ENCODE data around the gene MCTP2.

MCTP2 gene

DNA sequence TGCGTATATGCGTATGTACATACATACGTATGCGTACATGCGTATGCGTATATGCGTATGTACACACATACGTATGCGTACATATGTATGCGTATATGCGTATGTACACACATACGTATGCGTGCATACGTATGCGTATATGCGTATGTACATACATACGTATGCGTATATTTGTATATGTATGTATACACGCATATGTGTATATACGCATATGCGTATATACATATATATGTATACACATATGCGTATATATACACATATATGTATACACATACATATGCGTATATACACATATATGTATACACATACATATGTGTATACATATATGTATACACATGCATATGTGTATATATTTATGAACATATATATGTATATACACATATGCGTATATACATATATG lies 12.1 kb downstream of the MCTP2 start:
- no peak overlapping the region for H3K27ac ChIP-seq
- no peak for TF ChIP-seq ZFX (IDR thresholded peaks at IDR 0.05)
- TF ChIP-seq, protein P1, sequence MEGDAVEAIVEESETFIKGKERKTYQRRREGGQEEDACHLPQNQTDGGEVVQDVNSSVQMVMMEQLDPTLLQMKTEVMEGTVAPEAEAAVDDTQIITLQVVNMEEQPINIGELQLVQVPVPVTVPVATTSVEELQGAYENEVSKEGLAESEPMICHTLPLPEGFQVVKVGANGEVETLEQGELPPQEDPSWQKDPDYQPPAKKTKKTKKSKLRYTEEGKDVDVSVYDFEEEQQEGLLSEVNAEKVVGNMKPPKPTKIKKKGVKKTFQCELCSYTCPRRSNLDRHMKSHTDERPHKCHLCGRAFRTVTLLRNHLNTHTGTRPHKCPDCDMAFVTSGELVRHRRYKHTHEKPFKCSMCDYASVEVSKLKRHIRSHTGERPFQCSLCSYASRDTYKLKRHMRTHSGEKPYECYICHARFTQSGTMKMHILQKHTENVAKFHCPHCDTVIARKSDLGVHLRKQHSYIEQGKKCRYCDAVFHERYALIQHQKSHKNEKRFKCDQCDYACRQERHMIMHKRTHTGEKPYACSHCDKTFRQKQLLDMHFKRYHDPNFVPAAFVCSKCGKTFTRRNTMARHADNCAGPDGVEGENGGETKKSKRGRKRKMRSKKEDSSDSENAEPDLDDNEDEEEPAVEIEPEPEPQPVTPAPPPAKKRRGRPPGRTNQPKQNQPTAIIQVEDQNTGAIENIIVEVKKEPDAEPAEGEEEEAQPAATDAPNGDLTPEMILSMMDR (conservative IDR thresholded peaks at IDR 0.05), result no peak

DNA sequence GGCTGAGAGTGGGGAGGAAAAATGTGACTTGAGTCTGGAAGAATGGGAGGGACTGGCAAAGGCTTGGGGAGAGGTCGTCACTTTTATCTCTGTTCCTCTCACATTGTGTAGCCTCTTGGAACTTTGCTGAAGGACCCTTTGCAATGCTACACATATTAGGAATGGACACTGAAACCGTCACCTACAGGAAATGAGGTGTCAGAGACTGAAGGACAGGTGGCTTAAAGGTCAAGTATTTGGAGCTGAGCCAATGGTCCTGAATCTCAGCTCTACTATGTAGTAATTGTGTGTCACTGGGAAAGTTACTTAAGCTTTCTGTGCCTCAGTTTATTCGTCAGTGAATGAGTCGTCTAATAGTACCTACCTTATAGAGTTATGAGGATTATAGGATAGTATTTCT lies 14.7 kb downstream of the MCTP2 start:
- H3K27ac ChIP-seq, result no peak overlapping the region; the same call in 1 of the 2 replicates
- TF ChIP-seq, protein P1 (conservative IDR thresholded peaks at IDR 0.05), result no peak
- no peak for TF ChIP-seq ZFX (IDR thresholded peaks at IDR 0.05)

DNA sequence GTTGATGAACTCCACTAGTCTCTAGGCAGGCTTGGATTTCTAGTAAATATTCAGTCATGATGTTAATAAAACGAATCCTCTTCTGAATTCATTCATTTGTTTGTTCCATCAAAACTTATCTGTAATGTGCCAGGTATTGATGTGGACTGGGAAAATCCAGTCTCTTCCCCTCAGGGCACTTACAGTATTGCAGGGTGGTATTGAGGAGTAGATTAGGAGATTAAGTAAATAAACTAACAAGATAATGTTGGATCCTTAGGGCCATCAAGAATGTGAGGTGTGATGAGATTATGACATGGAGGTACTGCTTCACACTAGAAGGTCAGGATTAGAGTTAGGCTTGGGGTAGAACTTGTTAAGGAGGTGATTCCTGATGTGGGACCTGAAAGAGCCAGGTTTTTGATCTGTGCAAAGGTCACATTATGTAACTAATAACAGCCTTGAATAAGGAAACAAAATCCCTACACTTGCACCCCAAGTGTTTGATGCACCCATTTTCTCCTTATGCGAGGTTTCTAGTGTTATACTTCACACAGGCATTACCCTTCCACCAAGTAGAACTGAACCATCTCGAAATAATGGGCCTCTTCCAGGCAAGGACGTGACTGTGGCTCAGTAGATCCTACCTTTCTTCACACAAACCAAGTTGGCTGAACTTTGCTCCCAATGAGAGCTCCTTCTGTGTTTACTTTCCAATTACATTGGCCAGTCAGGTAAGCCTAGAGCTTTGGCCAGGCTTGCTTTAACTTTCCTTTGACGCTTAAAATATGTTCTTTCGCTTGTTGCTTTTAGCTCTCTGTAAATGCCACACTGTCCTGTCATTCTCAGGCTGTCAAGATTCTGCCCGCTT lies 16.7 kb downstream of the MCTP2 start:
- TF ChIP-seq ZFX (IDR thresholded peaks at IDR 0.05), result no peak
- TF ChIP-seq, protein P1 (conservative IDR thresholded peaks at IDR 0.05), result no peak
- H3K27ac ChIP-seq, result peak overlapping the region; percentile 78; the same call in 1 of the 2 replicates

DNA sequence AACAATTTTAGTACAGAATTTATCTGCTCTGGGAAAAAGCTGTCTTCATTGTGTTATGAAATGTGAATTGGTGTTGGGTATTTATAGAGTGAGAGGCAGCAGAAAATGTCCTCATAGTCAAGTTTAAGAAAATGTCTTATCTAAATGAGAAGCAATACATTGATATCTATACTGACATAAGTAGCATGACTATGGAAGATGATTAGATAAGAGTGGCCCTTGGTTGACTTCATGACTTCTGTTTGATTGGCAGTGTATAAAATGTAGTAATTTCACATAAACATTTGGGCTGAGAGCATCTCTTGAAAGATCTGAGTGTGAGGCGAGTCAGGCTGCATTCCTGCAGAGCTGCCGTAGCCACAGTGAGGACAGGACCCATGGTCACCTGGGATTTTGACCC lies 19.4 kb downstream of the MCTP2 start:
- no peak for TF ChIP-seq ZFX (IDR thresholded peaks at IDR 0.05)
- TF ChIP-seq, protein P1 (conservative IDR thresholded peaks at IDR 0.05), result no peak
- peak overlapping the region; percentile 7; the same call in 1 of the 2 replicates for H3K27ac ChIP-seq

DNA sequence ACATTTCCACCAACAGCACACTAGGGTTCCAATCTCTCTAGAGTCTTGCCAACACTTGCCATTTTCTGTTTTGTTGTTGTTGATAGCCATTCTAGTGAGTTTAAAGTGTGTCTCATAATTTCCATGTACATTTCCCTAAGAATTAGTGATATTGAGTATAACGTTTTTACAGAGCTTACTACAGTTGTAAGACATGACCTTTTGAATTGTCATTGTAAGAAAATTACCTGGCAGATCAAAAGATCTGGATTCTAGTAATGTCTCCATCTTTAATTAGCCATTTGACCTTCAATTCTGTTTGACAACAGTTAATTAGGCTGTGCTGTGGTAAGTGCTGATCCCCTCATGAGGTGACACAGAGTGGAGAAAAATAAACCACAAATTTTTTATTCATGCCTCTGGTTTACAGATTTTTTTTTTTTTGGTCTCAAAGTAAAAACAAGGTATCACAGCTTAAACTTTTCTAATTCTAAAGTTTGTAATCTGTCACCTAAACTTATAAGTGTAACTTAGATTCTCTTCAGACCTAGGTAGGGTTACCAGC lies 20.9 kb downstream of the MCTP2 start:
- H3K27ac ChIP-seq, result no peak overlapping the region
- no peak for TF ChIP-seq ZFX (IDR thresholded peaks at IDR 0.05)
- TF ChIP-seq, protein P1 (conservative IDR thresholded peaks at IDR 0.05), result no peak

DNA sequence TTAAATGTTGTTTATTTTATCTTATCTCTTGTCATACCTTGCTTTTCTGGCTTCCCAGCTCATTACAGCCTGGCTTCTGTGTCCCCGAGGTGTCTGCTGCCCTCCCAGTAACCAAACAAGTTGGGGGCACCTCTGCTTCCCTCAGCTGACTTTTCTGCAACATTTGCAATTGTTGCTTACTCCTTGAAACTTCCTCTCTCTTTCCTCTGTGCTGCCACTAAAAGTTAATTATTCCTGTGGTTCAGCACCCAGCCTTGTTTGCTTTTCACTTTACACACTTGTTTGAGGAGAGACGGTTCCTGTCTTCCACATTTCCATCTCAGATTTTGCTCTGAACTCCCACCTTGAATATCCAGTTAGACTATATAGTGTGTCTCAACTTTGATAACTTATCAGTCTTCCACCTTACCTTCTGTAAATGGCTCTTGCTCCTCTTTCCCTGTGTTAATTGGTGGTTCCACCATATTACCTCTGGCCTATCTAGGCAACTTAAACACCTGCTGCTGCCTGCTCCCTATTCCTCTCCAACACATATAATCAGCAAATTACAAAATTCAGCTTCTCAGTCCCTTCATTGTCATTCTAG lies 21.6 kb downstream of the MCTP2 start:
- no peak for TF ChIP-seq ZFX (IDR thresholded peaks at IDR 0.05)
- TF ChIP-seq, protein P1 (conservative IDR thresholded peaks at IDR 0.05), result no peak
- peak overlapping the region; percentile 33; the same call in 1 of the 2 replicates for H3K27ac ChIP-seq

DNA sequence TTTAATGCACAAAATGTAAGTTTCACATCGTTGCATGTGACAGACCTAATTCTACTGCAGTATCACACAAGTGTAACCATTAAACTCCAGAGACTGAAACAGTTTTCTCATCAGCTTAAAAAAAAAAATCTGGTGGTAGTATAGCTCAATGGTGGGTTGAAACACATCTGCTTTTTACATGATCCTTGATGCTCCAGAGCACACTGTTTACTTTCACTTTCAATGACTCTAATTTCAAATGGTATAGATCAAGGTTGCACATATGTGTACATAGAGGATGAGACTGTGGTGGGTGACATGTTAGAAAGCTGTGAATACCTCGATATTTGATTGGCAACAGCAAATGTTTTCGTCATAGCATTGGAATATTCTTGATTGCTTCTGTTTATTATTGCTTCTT lies 22.4 kb downstream of the MCTP2 start:
- TF ChIP-seq, protein P1 (conservative IDR thresholded peaks at IDR 0.05), result no peak
- TF ChIP-seq ZFX (IDR thresholded peaks at IDR 0.05), result no peak
- H3K27ac ChIP-seq, result no peak overlapping the region

All from C4-2B (cell line).